ENCODE measurements around the gene SMG5.
"Not testable (repeated sequence)": the region's sequence is repeated elsewhere in the genome, so short reads cannot be mapped to it uniquely, and the experiment has no call there.

DNA sequence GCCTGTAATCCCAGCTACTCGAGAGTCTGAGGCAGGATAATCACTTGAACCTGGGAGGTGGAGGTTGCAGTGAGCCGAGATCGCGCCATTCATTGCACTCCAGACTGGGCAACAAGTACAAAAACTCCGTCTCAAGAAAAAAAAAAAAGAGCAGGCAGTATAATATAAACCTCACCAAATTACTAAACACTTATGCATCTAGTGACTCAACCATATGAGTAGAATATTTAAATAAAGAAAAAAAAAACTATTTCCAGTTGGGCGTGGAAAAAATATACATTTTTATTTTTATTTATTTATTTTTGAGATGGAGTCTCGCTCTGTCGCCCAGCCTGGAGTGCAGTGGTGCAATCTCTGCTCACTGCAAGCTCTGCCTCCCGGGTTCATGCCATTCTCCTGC is 40.6 kb upstream of the SMG5 start:
- not testable (repeated sequence) for TF ChIP-seq CTCF (conservative IDR thresholded peaks at IDR 0.05; ENCODE audit: low read depth, low read length); EZH2 (IDR thresholded peaks at IDR 0.05; ENCODE audit: low read length, unreplicated experiment); EZH2phosphoT487 (IDR thresholded peaks at IDR 0.05; ENCODE audit: borderline replicate concordance, low read length)
